ENCODE measurements around the gene MMP14.

Gene MMP14

GRCh38 chr14:22793976-22794375 lies 42.4 kb upstream of the MMP14 start:
- no peaks in the 10 kb centered on the region for H3K9me3 ChIP-seq (ENCODE audit: control insufficient read depth, low read length)
- H3K79me2 ChIP-seq, result peaks cover 15% of the 10 kb centered on the region
- H3K27me3 ChIP-seq (ENCODE audit: control insufficient read depth, insufficient read depth, low read length), result no peaks in the 10 kb centered on the region
- H3K4me1 ChIP-seq, result peaks cover 10% of the 10 kb centered on the region
- no peak overlapping the region for H3K9ac ChIP-seq
- no peak overlapping the region for H3K4me2 ChIP-seq (ENCODE audit: low read length)
- no peak for TF ChIP-seq CTCF (IDR thresholded peaks at IDR 0.05)
- no peak overlapping the region for H3K4me3 ChIP-seq (ENCODE audit: low read depth, low read length)
- no peaks in the 10 kb centered on the region for H3K36me3 ChIP-seq (ENCODE audit: control insufficient read depth, insufficient read depth, low read length)
- H2AFZ ChIP-seq, result no peak overlapping the region
- H3K27ac ChIP-seq, result no peak overlapping the region

- no peaks in the 10 kb centered on the region for H3K27me3 ChIP-seq (ENCODE audit: control insufficient read depth, insufficient read depth, low read length)
- no peak overlapping the region for H3K9ac ChIP-seq
- H3K27ac ChIP-seq, result no peak overlapping the region
- no peak overlapping the region for H3K4me3 ChIP-seq (ENCODE audit: low read depth, low read length)
- H3K79me2 ChIP-seq, result peaks cover 12% of the 10 kb centered on the region
- no peaks in the 10 kb centered on the region for H3K36me3 ChIP-seq (ENCODE audit: control insufficient read depth, insufficient read depth, low read length)
- H3K4me2 ChIP-seq (ENCODE audit: low read length), result no peak overlapping the region
- peaks cover 10% of the 10 kb centered on the region for H3K4me1 ChIP-seq
- no peaks in the 10 kb centered on the region for H3K9me3 ChIP-seq (ENCODE audit: control insufficient read depth, low read length)
- TF ChIP-seq CTCF (IDR thresholded peaks at IDR 0.05), result no peak
- no peak overlapping the region for H2AFZ ChIP-seq
Observed at GRCh38 chr14:22794551-22794951, 41.8 kb upstream of the MMP14 start.

GRCh38 chr14:22796087-22796707 lies 40.2 kb upstream of the MMP14 start:
- H3K4me2 ChIP-seq (ENCODE audit: low read length), result no peak overlapping the region
- no peaks in the 10 kb centered on the region for H3K9me3 ChIP-seq (ENCODE audit: control insufficient read depth, low read length)
- no peak overlapping the region for H3K9ac ChIP-seq
- H3K79me2 ChIP-seq, result peaks cover 15% of the 10 kb centered on the region
- peaks cover 11% of the 10 kb centered on the region for H3K4me1 ChIP-seq
- no peak overlapping the region for H3K4me3 ChIP-seq (ENCODE audit: low read depth, low read length)
- no peak overlapping the region for H3K27ac ChIP-seq
- TF ChIP-seq CTCF (IDR thresholded peaks at IDR 0.05), result no peak
- no peak overlapping the region for H2AFZ ChIP-seq
- no peaks in the 10 kb centered on the region for H3K27me3 ChIP-seq (ENCODE audit: control insufficient read depth, insufficient read depth, low read length)
- H3K36me3 ChIP-seq (ENCODE audit: control insufficient read depth, insufficient read depth, low read length), result no peaks in the 10 kb centered on the region

- no peak overlapping the region for H3K27ac ChIP-seq
- H3K9me3 ChIP-seq (ENCODE audit: control insufficient read depth, low read length), result no peaks in the 10 kb centered on the region
- no peak for TF ChIP-seq CTCF (IDR thresholded peaks at IDR 0.05)
Observed at GRCh38 chr14:22797017-22797917, 39.1 kb upstream of the MMP14 start.

More at GRCh38 chr14:22797017-22797917, 39.1 kb upstream of the MMP14 start:
- Histone ChIP-seq H2AFZ (no peak overlapping the region), H3K79me2 (peaks cover 18% of the 10 kb centered on the region), H3K36me3 (ENCODE audit: control insufficient read depth, insufficient read depth, low read length) (no peaks in the 10 kb centered on the region), H3K4me2 (ENCODE audit: low read length) (no peak overlapping the region), H3K9ac (no peak overlapping the region), H3K27me3 (ENCODE audit: control insufficient read depth, insufficient read depth, low read length) (no peaks in the 10 kb centered on the region), H3K4me3 (ENCODE audit: low read depth, low read length) (no peak overlapping the region), H3K4me1 (peaks cover 19% of the 10 kb centered on the region)
